ENCODE results near the gene ANKRD34C.

The ANKRD34C gene

DNA sequence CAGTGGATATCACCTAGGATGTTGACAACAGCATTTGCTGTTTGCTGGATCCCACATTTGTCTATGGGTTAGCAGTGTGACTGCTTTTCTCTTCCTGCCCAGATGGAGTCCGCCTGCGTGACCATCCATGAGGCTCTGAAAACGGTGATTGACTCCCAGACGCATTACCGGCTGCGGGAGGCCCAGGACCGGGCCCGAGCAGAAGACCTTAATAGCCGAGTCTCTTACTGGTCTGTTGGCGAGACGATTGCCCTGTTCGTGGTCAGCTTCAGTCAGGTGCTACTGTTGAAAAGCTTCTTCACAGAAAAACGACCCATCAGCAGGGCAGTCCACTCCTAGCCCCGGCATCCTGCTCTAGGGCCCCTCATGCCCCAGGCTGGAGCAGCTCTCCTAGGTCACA lies 39.4 kb downstream of the ANKRD34C start:
- ATAC-seq (replicated peaks) (no peak), DNase-seq (no peak)
- no peaks in the 10 kb centered on the region for H3K27me3 Mint-ChIP-seq
- peaks cover 0 to 2% of the 10 kb centered on the region in 2 donors for H3K9me3 Mint-ChIP-seq
- H3K36me3 Mint-ChIP-seq = peaks cover 64 to 86% of the 10 kb centered on the region in 2 donors
- H3K27ac Mint-ChIP-seq = no peak overlapping the region
- peaks cover 16 to 26% of the 10 kb centered on the region in 2 donors for H3K4me1 Mint-ChIP-seq
- H3K4me3 Mint-ChIP-seq = no peak overlapping the region

DNA sequence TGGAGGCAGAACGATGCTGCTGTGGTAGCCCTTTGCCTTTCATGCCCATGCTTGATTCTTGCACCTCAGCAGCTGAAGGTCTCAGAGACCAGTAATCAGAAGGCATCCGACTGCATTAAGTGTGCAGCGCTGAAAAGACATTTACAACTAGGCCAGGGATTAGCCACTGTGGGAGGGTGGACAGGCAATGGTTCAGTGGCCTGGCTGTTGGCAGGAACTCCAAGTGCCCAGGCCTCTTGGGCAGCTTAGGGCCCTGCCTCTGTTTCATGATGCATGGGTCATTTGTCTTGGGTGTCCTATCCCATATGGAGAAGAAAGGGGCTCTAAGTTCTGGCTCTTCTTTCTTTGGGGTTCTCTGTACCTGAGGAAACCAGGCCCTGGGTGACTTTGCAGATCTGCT lies 39.8 kb downstream of the ANKRD34C start:
- no peak overlapping the region for H3K4me3 Mint-ChIP-seq
- H3K27me3 Mint-ChIP-seq = no peaks in the 10 kb centered on the region
- ATAC-seq (replicated peaks) (no peak), DNase-seq (no peak)
- peaks cover 63 to 84% of the 10 kb centered on the region in 2 donors for H3K36me3 Mint-ChIP-seq
- H3K27ac Mint-ChIP-seq = no peak overlapping the region
- peaks cover 0 to 2% of the 10 kb centered on the region in 2 donors for H3K9me3 Mint-ChIP-seq
- peaks cover 13 to 22% of the 10 kb centered on the region in 2 donors for H3K4me1 Mint-ChIP-seq

DNA sequence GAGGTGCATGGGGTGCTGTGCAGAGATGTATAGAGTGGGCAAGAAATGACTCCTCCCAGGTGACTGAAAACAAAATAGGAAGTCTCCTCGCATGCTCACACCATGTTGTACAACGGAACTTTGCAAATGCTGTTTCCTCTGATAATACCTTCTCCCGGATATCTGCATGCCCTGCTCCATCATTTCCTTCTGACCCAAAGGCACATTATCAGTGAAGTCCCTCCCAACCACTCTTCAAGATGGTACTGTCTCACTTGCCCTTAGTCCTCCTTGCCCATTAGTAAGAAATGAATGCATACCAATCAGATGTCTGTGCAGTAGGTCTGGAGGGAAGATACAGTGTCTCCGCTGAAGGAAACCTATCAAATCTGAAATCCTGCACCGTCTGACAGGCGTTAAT lies 40.4 kb downstream of the ANKRD34C start:
- no peak overlapping the region for H3K4me3 Mint-ChIP-seq
- H3K4me1 Mint-ChIP-seq = peaks cover 11 to 22% of the 10 kb centered on the region in 2 donors
- H3K27me3 Mint-ChIP-seq = no peaks in the 10 kb centered on the region
- no peak for DNase-seq
- peaks cover 0 to 2% of the 10 kb centered on the region in 2 donors for H3K9me3 Mint-ChIP-seq
- peaks cover 61 to 84% of the 10 kb centered on the region in 2 donors for H3K36me3 Mint-ChIP-seq
- H3K27ac Mint-ChIP-seq = no peak overlapping the region
- no peak for ATAC-seq (replicated peaks)

DNA sequence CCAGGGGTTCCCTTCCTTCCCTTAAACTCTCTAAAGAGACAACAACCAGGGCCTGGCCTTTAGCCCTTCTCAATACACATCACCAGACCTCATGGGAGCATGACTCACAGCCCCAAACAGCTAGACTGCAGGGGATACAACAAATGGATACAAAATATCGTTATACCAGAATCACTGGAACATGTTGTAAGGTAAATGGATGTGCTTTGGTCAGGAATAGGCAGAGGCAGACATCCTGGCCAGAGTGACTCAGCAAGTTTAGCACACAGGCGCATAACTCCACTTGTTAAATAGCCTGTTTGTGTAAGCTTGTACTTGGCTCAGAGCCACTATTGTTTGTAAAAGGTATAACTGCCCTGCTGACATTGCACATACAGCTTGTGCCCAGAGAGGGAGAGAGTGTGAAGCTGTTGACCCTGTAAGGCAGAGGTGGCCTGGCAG lies 46.7 kb downstream of the ANKRD34C start:
- no peak overlapping the region for H3K27ac Mint-ChIP-seq
- DNase-seq (no peak), ATAC-seq (replicated peaks) (peak; percentile 60 to 65)
- H3K36me3 Mint-ChIP-seq = peaks cover 41 to 51% of the 10 kb centered on the region in 2 donors
- peaks cover 8 to 14% of the 10 kb centered on the region in 2 donors for H3K4me1 Mint-ChIP-seq
- H3K9me3 Mint-ChIP-seq = peaks cover 0 to 2% of the 10 kb centered on the region in 2 donors
- no peaks in the 10 kb centered on the region for H3K27me3 Mint-ChIP-seq
- H3K4me3 Mint-ChIP-seq = no peak overlapping the region
